Natural killer cell (primary cell): ENCODE data around the gene CLASP1. TPM values are rescaled to one million over a fixed set of nuclear protein-coding genes. Genes with fewer than 3 reads are reported as not detected.
A peak's percentile ranks its signal among the peaks of the same experiment; 100 is the strongest.

Experiments
- ATAC-seq, 3 donors: fragments of 150-1000 bp in 2 of 3; fragments of 200-7000 bp in 1 of 3; cut with Tn5 transposase; 1 replicate in 1 of 3; 2 replicates in 2 of 3; pipeline ENCODE4 v1.10.0; 2021; ENCODE audit warnings: mild to moderate bottlenecking in 2 of 3, moderate library complexity in 2 of 3
- DNase-seq, 2 donors: peaks; one replicate each; pipeline versions ENCODE4 v3.0.0 to v3.0.0-alpha.2; 2013 to 2021; ENCODE audit warnings: mixed read lengths in 1 of 2
- H3K27ac ChIP-seq: one replicate; pipeline ENCODE4 v1.5.1; 2013; ENCODE audit warnings: mild to moderate bottlenecking, low read length
- H3K27me3 ChIP-seq: one replicate; pipeline ENCODE4 v1.6.1; 2013; ENCODE audit warnings: low read length; ENCODE audit not compliant: control insufficient read depth, insufficient read depth
- H3K36me3 ChIP-seq: one replicate; pipeline ENCODE4 v1.6.1; 2013; ENCODE audit warnings: low read length; ENCODE audit not compliant: control insufficient read depth, insufficient read depth
- H3K4me1 ChIP-seq: one replicate; pipeline ENCODE4 v1.6.1; 2013; ENCODE audit warnings: low read length; ENCODE audit not compliant: control insufficient read depth, insufficient read depth
- H3K4me3 ChIP-seq: one replicate; pipeline ENCODE4 v1.5.1; 2013; ENCODE audit warnings: low read length
- H3K9me3 ChIP-seq: one replicate; pipeline ENCODE4 v1.6.1; 2013; ENCODE audit warnings: low read length; ENCODE audit not compliant: control insufficient read depth, insufficient read depth
- H3K27ac Mint-ChIP-seq, 2 donors: one replicate each; pipeline ENCODE4 v1.8.0; 2022; ENCODE audit warnings: mild to moderate bottlenecking in 2 of 2, mixed read lengths in 2 of 2, moderate library complexity in 1 of 2
- H3K27me3 Mint-ChIP-seq, 2 donors: one replicate each; pipeline ENCODE4 v1.8.0; 2022; ENCODE audit warnings: low read depth in 2 of 2, mixed read lengths in 2 of 2
- H3K36me3 Mint-ChIP-seq: one replicate; pipeline ENCODE4 v1.8.0; 2022; ENCODE audit warnings: mixed read lengths
- H3K4me1 Mint-ChIP-seq, 2 donors: one replicate each; pipeline ENCODE4 v1.8.0; 2022; ENCODE audit warnings: mixed read lengths in 2 of 2
- H3K4me3 Mint-ChIP-seq: one replicate; pipeline ENCODE4 v1.8.0; 2022; ENCODE audit warnings: mild to moderate bottlenecking, moderate library complexity, mixed read lengths
- H3K9me3 Mint-ChIP-seq, 2 donors: one replicate each; pipeline ENCODE4 v1.8.0; 2022; ENCODE audit warnings: mixed read lengths in 2 of 2
- WGBS: methylation state at CpG from one replicate; pipeline ENCODE4 v1.1.7; 2013; ENCODE audit warnings: missing lambda C conversion rate; ENCODE audit not compliant: insufficient coverage; 5-methylcytosine and 5-hydroxymethylcytosine counted together
- intact Hi-C: fragments of 100-400 bp; cut with micrococcal nuclease; formaldehyde crosslinking; loops from one replicate; pipeline ENCODE4 v1.14.2; 2022
- total RNA-seq, 4 donors: library from RNA; stranded (reverse); fragments of 120-200 nt in 1 of 4; gene quantifications; one replicate each; pipeline versions ENCODE4 v1.2.3 to v1.2.4, GENCODE V29; 2013 to 2022
- TF ChIP-seq, protein P1 (sequence below): fragments of 200-600 bp; IDR thresholded peaks from one replicate; pipeline ENCODE4 v1.8.0; 2022; ENCODE audit warnings: antibody characterized with exemption

The CLASP1 gene
- total RNA-seq, 3 donors from 2014 or later (not counting 1 experiment from before 2014, with no cell fraction given), result 125 to 142 (median 127) TPM

DNA sequence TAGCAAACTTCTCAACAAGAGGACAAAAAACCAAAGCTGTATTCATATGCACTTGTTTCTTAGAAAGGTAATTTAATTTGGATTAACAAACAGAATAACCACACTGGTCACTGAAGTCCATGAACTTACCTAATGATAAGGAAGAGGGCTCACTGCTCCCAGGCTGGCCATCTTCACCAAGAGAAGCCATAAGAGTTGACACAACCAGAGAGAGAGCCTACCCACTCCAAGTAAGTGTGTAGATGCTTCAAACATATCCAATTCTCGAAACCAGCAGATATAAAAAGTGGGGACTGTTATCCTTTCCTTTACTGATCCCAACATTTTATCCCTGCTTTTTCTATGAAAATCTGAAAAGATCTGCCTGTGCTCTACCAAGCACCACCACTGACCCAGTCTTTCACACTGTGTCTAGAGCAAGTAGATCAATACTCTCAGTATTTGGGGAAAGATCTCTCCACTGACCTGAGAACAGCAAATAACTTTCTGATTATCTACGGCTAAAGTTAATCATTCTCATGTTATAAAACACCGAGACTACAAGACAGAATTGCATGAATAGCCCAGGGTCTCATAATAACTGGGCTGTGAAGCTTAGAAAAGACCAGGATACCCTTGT is 230.1 kb downstream of the CLASP1 start:
- H3K36me3 Mint-ChIP-seq, result peaks cover 19% of the 10 kb centered on the region
- no peaks in the 10 kb centered on the region for H3K27me3 Mint-ChIP-seq
- no peaks in the 10 kb centered on the region for H3K9me3 ChIP-seq
- no peaks in the 10 kb centered on the region for H3K4me1 ChIP-seq
- H3K27ac ChIP-seq, result no peak overlapping the region
- ATAC-seq, result no peak
- TF ChIP-seq, protein P1, sequence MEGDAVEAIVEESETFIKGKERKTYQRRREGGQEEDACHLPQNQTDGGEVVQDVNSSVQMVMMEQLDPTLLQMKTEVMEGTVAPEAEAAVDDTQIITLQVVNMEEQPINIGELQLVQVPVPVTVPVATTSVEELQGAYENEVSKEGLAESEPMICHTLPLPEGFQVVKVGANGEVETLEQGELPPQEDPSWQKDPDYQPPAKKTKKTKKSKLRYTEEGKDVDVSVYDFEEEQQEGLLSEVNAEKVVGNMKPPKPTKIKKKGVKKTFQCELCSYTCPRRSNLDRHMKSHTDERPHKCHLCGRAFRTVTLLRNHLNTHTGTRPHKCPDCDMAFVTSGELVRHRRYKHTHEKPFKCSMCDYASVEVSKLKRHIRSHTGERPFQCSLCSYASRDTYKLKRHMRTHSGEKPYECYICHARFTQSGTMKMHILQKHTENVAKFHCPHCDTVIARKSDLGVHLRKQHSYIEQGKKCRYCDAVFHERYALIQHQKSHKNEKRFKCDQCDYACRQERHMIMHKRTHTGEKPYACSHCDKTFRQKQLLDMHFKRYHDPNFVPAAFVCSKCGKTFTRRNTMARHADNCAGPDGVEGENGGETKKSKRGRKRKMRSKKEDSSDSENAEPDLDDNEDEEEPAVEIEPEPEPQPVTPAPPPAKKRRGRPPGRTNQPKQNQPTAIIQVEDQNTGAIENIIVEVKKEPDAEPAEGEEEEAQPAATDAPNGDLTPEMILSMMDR, result no peak
- no peak overlapping the region for H3K4me3 Mint-ChIP-seq
- WGBS, result 100% methylated on average over 2 of the region's 3 CpGs
- no peak for DNase-seq
- peaks cover 71% of the 10 kb centered on the region for H3K36me3 ChIP-seq
- H3K27me3 ChIP-seq, result no peaks in the 10 kb centered on the region
- no peak overlapping the region for H3K4me3 ChIP-seq
- H3K9me3 Mint-ChIP-seq, result no peaks in the 10 kb centered on the region
- intact Hi-C loops, result no loop called here
- no peak overlapping the region for H3K27ac Mint-ChIP-seq
- H3K4me1 Mint-ChIP-seq, result peaks cover 0 to 6% of the 10 kb centered on the region in 2 donors

DNA sequence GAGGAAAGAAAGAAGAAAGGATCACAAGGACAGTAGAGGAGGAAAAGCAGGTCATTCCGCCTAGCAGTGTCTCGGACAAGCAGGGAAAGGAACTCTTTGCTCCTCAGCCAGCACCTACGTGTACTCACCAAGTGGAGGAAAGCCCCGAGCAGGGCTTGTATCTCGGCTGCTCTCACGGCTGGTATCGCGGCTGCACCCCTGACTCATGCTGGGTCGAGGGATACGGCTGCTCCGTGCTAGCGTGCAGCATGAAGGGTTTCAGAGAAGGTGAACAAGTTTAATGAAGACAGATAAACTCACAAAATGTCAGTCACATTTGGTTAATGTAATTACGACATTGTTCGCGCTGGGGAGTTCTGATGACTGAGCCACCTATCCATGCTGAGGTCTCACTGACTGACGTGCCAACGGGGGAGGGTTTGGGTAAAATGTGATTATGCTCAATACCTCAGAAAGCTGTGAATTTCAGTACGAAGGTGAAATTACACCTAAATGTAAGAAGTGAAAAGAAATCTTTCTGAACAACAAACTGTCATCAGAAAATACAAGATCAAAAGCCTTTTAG is 230.7 kb downstream of the CLASP1 start:
- H3K4me3 ChIP-seq, result no peak overlapping the region
- no peaks in the 10 kb centered on the region for H3K4me1 ChIP-seq
- ATAC-seq (no peak), DNase-seq (no peak)
- intact Hi-C loops, result no loop called here
- Mint-ChIP-seq H3K27ac (peak overlapping the region in 1 of 2 donors; percentile 51), H3K9me3 (no peaks in the 10 kb centered on the region), H3K36me3 (peaks cover 15% of the 10 kb centered on the region), H3K4me1 (no peaks in the 10 kb centered on the region), H3K4me3 (no peak overlapping the region), H3K27me3 (no peaks in the 10 kb centered on the region)
- 97% methylated on average over 17 of the region's 18 CpGs for WGBS
- H3K36me3 ChIP-seq, result peaks cover 71% of the 10 kb centered on the region
- H3K27ac ChIP-seq, result no peak overlapping the region
- TF ChIP-seq, protein P1, result no peak
- H3K9me3 ChIP-seq, result no peaks in the 10 kb centered on the region
- H3K27me3 ChIP-seq, result no peaks in the 10 kb centered on the region

DNA sequence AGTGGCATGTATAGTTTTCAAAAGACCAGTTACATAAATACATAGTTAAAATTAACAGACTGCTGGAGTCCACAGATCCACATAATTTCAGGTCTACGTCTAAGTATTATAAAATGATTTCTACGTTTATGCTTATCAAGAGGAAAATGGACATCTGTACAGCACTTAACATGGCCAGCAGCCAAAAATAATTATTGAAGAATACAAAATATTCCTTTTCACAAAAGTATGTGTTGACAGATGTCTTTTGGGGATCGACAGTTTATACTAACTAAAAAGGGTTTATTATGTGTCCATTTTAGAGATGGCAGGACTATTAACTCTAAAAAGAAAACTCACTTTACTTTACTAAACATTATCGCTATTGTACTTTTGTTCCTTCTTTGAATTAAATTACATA is 231.4 kb downstream of the CLASP1 start:
- H3K9me3 Mint-ChIP-seq, result no peaks in the 10 kb centered on the region
- TF ChIP-seq, protein P1, result no peak
- Histone ChIP-seq H3K4me3 (no peak overlapping the region), H3K4me1 (no peaks in the 10 kb centered on the region), H3K27me3 (no peaks in the 10 kb centered on the region), H3K27ac (no peak overlapping the region), H3K36me3 (peaks cover 69% of the 10 kb centered on the region), H3K9me3 (no peaks in the 10 kb centered on the region)
- peaks cover 0 to 3% of the 10 kb centered on the region in 2 donors for H3K4me1 Mint-ChIP-seq
- H3K36me3 Mint-ChIP-seq, result peaks cover 15% of the 10 kb centered on the region
- intact Hi-C loops, result no loop called here
- H3K27me3 Mint-ChIP-seq, result no peaks in the 10 kb centered on the region
- DNase-seq (no peak), ATAC-seq (no peak)
- H3K27ac Mint-ChIP-seq, result peak overlapping the region in 1 of 2 donors; percentile 51
- H3K4me3 Mint-ChIP-seq, result no peak overlapping the region
- WGBS, result no CpG with 5 or more reads among the region's 4 CpGs

DNA sequence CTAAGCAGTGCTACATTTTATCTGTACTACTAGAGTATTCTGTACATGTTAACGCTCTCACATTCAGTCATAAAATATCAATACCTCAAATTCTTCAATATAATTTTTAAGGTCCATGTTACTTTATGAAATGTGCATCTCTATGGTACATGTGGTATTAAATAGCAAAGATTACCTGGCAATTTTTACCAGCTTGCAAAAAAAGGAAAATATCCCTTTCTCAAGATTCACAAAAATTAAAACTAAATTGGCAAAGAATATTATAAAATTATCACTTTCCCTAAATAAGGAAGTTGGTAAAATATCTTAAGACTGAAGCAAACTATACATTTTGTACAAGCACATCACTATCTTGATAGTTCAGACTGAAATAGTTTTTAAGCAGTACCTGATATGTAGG is 233.5 kb downstream of the CLASP1 start:
- intact Hi-C loops, result no loop called here

More for the DNA sequence above, 233.5 kb downstream of the CLASP1 start:
- H3K27ac Mint-ChIP-seq, result no peak overlapping the region
- no peaks in the 10 kb centered on the region for H3K9me3 Mint-ChIP-seq
- ATAC-seq, result no peak
- TF ChIP-seq, protein P1, result no peak
- peaks cover 14% of the 10 kb centered on the region for H3K36me3 Mint-ChIP-seq
- DNase-seq, result no peak
- no peak overlapping the region for H3K4me3 ChIP-seq
- no peaks in the 10 kb centered on the region for H3K27me3 Mint-ChIP-seq
- peaks cover 0 to 3% of the 10 kb centered on the region in 2 donors for H3K4me1 Mint-ChIP-seq
- WGBS, result no CpG with 5 or more reads among the region's 1 CpG
- H3K27me3 ChIP-seq, result no peaks in the 10 kb centered on the region
- H3K4me1 ChIP-seq, result no peaks in the 10 kb centered on the region
- peaks cover 60% of the 10 kb centered on the region for H3K36me3 ChIP-seq
- no peak overlapping the region for H3K4me3 Mint-ChIP-seq
- no peaks in the 10 kb centered on the region for H3K9me3 ChIP-seq
- no peak overlapping the region for H3K27ac ChIP-seq
